Measurements from ENCODE around the gene TRIM28.

- TF ChIP-seq CTCF (IDR thresholded peaks at IDR 0.05) (no peak), POLR2A (IDR thresholded peaks at IDR 0.05) (no peak)
Observed at GRCh38 chr19:58556622-58557220, 12.9 kb downstream of the TRIM28 start.
